ENCODE measurements around the gene SFRP5. TPM values are rescaled to one million over a fixed set of nuclear protein-coding genes. Genes with fewer than 3 reads are reported as not detected.

Gene SFRP5
- total and polyA plus RNA-seq, 2 of the 13 experiments (the other 11 are each of a cell fraction or from before 2014, with no cell fraction given), result 0.32 to 1.7 TPM

GRCh38 chr10:97736902-97737769 is 34.7 kb downstream of the SFRP5 start, which contains the start of gene ZFYVE27 (continued):
- 0 out of 2 replicates have a peak, but pooled peaks have one; percentile 13 for TF ChIP-seq ZNF550 (CRISPR knock-in tag; IDR thresholded peaks at IDR 0.05; ENCODE audit: borderline replicate concordance)
- TF ChIP-seq CHD4 (IDR thresholded peaks at IDR 0.05; ENCODE audit: borderline replicate concordance, low read length), result no peak
- TF ChIP-seq SKI (IDR thresholded peaks at IDR 0.05; ENCODE audit: partially characterized antibody), result peak; percentile 8
- peak; percentile 95; the same call in 1 of the 2 replicates for TF ChIP-seq ZFYVE20 (CRISPR knock-in tag; IDR thresholded peaks at IDR 0.05; ENCODE audit: borderline replicate concordance, low read depth)
- peak; percentile 94; the same call in 1 of the 2 replicates for TF ChIP-seq ZNF670 (CRISPR knock-in tag; IDR thresholded peaks at IDR 0.05; ENCODE audit: borderline replicate concordance)
- TF ChIP-seq MZF1 (CRISPR knock-in tag; IDR thresholded peaks at IDR 0.05; ENCODE audit: borderline replicate concordance), result 0 out of 2 replicates have a peak, but pooled peaks have one; percentile 66
- TF ChIP-seq PPARG (CRISPR knock-in tag; conservative IDR thresholded peaks at IDR 0.05), result peak; percentile 80
- TF ChIP-seq CBX5 (CRISPR knock-in tag; IDR thresholded peaks at IDR 0.05; ENCODE audit: borderline replicate concordance), result peak; percentile 70; the same call in 1 of the 2 replicates
- TF ChIP-seq NR2C2 (CRISPR knock-in tag; IDR thresholded peaks at IDR 0.05; ENCODE audit: borderline replicate concordance), result peak; percentile 75
- TF ChIP-seq FLYWCH1 (CRISPR knock-in tag; IDR thresholded peaks at IDR 0.05), result peak; percentile 98
- peak; percentile 90; the same call in 1 of the 2 replicates for TF ChIP-seq HINFP (CRISPR knock-in tag; IDR thresholded peaks at IDR 0.05; ENCODE audit: low read depth)
- peak; percentile 97; the same call in 1 of the 2 replicates for TF ChIP-seq ZIK1 (CRISPR knock-in tag; IDR thresholded peaks at IDR 0.05; ENCODE audit: borderline replicate concordance, low read depth)
- peak; percentile 92 for TF ChIP-seq TAF1 (CRISPR knock-in tag; IDR thresholded peaks at IDR 0.05)
- peak; percentile 69; the same call in 1 of the 2 replicates for TF ChIP-seq KDM5A (IDR thresholded peaks at IDR 0.05; ENCODE audit: borderline replicate concordance, low read length)
- TF ChIP-seq MLXIP (CRISPR knock-in tag; IDR thresholded peaks at IDR 0.05; ENCODE audit: borderline replicate concordance), result peak; percentile 66; the same call in 1 of the 2 replicates
- TF ChIP-seq NFATC3 (CRISPR knock-in tag; IDR thresholded peaks at IDR 0.05), result peak; percentile 97
- TF ChIP-seq ZNF431 (CRISPR knock-in tag; IDR thresholded peaks at IDR 0.05; ENCODE audit: borderline replicate concordance, low read depth), result peak; percentile 86; the same call in 1 of the 2 replicates
- peak; percentile 83 for TF ChIP-seq ZNF574 (CRISPR knock-in tag; IDR thresholded peaks at IDR 0.05)
- no peak for TF ChIP-seq MAFF (IDR thresholded peaks at IDR 0.05; ENCODE audit: low read depth, low read length)
- 0 out of 2 replicates have a peak, but pooled peaks have one; percentile 10 for TF ChIP-seq ZNF7 (CRISPR knock-in tag; IDR thresholded peaks at IDR 0.05)
- peak; percentile 95 for TF ChIP-seq ZNF468 (CRISPR knock-in tag; IDR thresholded peaks at IDR 0.05)
